Kidney epithelial cell (primary cell): Measurements from ENCODE around the gene SPC25. TPM values are rescaled to one million over a fixed set of nuclear protein-coding genes. Genes with fewer than 3 reads are reported as not detected.
"Not testable (repeated sequence)": the region's sequence is repeated elsewhere in the genome, so short reads cannot be mapped to it uniquely, and the experiment has no call there.

Experiments
- DNase-seq: peaks from one replicate; pipeline ENCODE4 v3.0.0-alpha.2; 2010; ENCODE audit warnings: low read depth
- H3K27me3 ChIP-seq: 2 replicates; pipeline ENCODE4 v1.6.0; 2011; ENCODE audit warnings: low read length; ENCODE audit not compliant: control insufficient read depth, insufficient read depth
- H3K36me3 ChIP-seq: 2 replicates; pipeline ENCODE4 v1.5.1; 2011; ENCODE audit warnings: low read length; ENCODE audit not compliant: control insufficient read depth, insufficient read depth
- H3K4me3 ChIP-seq: 2 replicates; pipeline ENCODE4 v1.5.1; 2011; ENCODE audit warnings: low read depth, mild to moderate bottlenecking, control low read depth, low read length
- total RNA-seq: library from RNA; depleted of rRNA; stranded (reverse); fragments of >200 nt; gene quantifications from 2 replicates; pipeline ENCODE4 v1.2.3, GENCODE V29; 2015
- TF ChIP-seq, protein P1 (sequence below): IDR thresholded peaks from 2 replicates; pipeline ENCODE4 v1.5.1; 2011; ENCODE audit warnings: mild to moderate bottlenecking, moderate library complexity, low read length, control low read depth, inconsistent platforms; ENCODE audit not compliant: insufficient read depth, poor library complexity, severe bottlenecking

Gene SPC25
- total RNA-seq, 1 donor from 2014 or later: 1.8 TPM

DNA sequence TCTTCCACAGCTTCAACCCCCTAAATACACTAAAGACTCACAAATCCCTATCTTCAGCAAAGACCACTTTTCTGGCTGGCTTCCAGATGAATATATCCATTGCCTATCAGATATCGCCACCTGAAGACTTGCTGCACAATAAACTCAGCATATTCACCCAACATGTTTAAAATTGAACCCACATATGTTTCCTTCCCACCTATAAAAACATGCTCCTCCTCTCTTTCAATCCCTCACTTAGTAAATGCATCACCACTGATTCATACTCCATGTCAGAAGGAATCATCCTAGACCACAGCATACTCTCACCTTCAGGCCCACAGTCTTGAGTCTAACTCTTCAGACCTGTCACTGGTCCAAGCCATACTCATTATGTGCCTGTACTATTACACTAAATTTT, 5.3 kb downstream of the SPC25 start:
- no peaks in the 10 kb centered on the region for H3K36me3 ChIP-seq
- no peak overlapping the region for H3K4me3 ChIP-seq
- TF ChIP-seq, protein P1, sequence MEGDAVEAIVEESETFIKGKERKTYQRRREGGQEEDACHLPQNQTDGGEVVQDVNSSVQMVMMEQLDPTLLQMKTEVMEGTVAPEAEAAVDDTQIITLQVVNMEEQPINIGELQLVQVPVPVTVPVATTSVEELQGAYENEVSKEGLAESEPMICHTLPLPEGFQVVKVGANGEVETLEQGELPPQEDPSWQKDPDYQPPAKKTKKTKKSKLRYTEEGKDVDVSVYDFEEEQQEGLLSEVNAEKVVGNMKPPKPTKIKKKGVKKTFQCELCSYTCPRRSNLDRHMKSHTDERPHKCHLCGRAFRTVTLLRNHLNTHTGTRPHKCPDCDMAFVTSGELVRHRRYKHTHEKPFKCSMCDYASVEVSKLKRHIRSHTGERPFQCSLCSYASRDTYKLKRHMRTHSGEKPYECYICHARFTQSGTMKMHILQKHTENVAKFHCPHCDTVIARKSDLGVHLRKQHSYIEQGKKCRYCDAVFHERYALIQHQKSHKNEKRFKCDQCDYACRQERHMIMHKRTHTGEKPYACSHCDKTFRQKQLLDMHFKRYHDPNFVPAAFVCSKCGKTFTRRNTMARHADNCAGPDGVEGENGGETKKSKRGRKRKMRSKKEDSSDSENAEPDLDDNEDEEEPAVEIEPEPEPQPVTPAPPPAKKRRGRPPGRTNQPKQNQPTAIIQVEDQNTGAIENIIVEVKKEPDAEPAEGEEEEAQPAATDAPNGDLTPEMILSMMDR: no peak
- peak; percentile 14 for DNase-seq
- H3K27me3 ChIP-seq: no peaks in the 10 kb centered on the region

- not testable (repeated sequence) for H3K4me3 ChIP-seq, H3K36me3 ChIP-seq, DNase-seq, H3K27me3 ChIP-seq
These were observed 8.1 kb downstream of the SPC25 start for GRCh38 chr2:168882163-168882562.

- no peak for DNase-seq
- no peak overlapping the region for H3K4me3 ChIP-seq
- no peaks in the 10 kb centered on the region for H3K27me3 ChIP-seq
- TF ChIP-seq, protein P1: no peak
- no peaks in the 10 kb centered on the region for H3K36me3 ChIP-seq
These were observed 15.7 kb downstream of the SPC25 start for GRCh38 chr2:168874368-168875054.

- not testable (repeated sequence) for H3K27me3 ChIP-seq, H3K36me3 ChIP-seq, DNase-seq, H3K4me3 ChIP-seq
These were observed 19.4 kb downstream of the SPC25 start for GRCh38 chr2:168870824-168871223.

DNA sequence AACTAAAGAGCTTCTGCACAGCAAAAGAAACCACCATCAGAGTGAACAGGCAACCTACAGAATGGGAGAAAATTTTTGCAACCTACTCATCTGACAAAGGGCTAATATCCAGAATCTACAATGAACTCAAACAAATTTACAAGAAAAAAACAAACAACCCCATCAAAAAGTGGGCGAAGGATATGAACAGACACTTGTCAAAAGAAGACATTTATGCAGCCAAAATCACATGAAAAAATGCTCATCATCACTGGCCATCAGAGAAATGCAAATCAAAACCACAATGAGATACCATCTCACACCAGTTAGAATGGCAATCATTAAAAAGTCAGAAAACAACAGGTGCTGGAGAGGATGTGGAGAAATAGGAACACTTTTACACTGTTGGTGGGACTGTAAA, 19.9 kb downstream of the SPC25 start:
- not testable (repeated sequence) for DNase-seq, H3K36me3 ChIP-seq, H3K4me3 ChIP-seq, H3K27me3 ChIP-seq

DNA sequence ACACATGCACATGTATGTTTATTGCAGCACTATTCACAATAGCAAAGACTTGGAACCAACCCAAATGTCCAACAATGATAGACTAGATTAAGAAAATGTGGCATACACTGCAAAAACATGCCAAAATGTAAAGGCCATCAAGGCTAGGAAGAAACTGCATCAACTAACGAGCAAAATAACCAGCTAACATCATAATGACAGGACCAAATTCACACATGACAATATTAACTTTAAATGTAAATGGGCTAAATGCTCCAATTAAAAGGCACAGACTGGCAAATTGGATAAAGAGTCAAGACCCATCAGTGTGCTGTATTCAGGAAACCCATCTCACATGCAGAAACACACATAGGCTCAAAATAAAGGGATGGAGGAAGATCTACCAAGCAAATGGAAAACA, 23.1 kb downstream of the SPC25 start:
- not testable (repeated sequence) for H3K36me3 ChIP-seq, H3K4me3 ChIP-seq, H3K27me3 ChIP-seq, DNase-seq

DNA sequence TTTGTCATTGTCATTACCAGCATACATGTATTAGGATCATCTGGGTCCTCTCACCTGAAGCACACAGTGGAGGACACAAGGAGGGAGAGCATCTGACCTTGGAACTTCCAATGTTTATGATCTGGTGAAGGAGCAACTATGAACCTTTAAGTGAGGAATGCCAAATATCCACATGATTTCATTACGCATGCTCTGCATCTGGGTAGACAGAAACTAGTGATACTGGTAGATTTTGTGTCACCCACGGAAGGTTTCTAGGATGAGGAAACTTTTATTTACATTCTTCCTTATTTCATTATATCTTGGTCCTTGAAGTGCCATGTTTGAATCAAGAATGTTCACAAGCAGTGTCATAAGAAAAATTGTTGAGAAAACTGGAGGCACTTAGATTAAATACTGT, 32.1 kb downstream of the SPC25 start:
- TF ChIP-seq, protein P1: no peak
- Histone ChIP-seq H3K4me3 (no peak overlapping the region), H3K27me3 (no peaks in the 10 kb centered on the region), H3K36me3 (no peaks in the 10 kb centered on the region)
- no peak for DNase-seq

GRCh38 chr2:168855601-168856000, 34.6 kb downstream of the SPC25 start:
- Histone ChIP-seq H3K27me3 (no peaks in the 10 kb centered on the region), H3K36me3 (no peaks in the 10 kb centered on the region), H3K4me3 (no peak overlapping the region)
- TF ChIP-seq, protein P1: no peak
- no peak for DNase-seq
